Osteoblast (primary cell): Measurements from ENCODE around the gene CTPS2. TPM values are rescaled to one million over a fixed set of nuclear protein-coding genes. Genes with fewer than 3 reads are reported as not detected.
"Not testable (repeated sequence)": the region's sequence is repeated elsewhere in the genome, so short reads cannot be mapped to it uniquely, and the experiment has no call there.

Source experiments
- DNase-seq: peaks from one replicate; pipeline ENCODE4 v3.0.0; 2011; ENCODE audit warnings: low spot score, mixed read lengths; ENCODE audit not compliant: insufficient read length; ENCODE audit errors: missing footprints
- H2AFZ ChIP-seq: 2 replicates; pipeline ENCODE4 v1.6.0; 2011; ENCODE audit warnings: mild to moderate bottlenecking, low read length
- H3K27ac ChIP-seq: 2 replicates; pipeline ENCODE4 v1.5.1; 2011; ENCODE audit warnings: mild to moderate bottlenecking, low read depth, low read length, moderate library complexity
- H3K27me3 ChIP-seq: 2 replicates; pipeline ENCODE4 v1.6.0; 2012; ENCODE audit warnings: mild to moderate bottlenecking, control low read depth, inconsistent platforms, low read length, moderate library complexity; ENCODE audit not compliant: insufficient read depth
- H3K36me3 ChIP-seq: 2 replicates; pipeline ENCODE4 v1.5.1; 2011; ENCODE audit warnings: mild to moderate bottlenecking, low read length, control low read depth, moderate library complexity; ENCODE audit not compliant: insufficient read depth
- H3K4me1 ChIP-seq: 2 replicates; pipeline ENCODE4 v1.5.1; 2011; ENCODE audit warnings: mild to moderate bottlenecking, low read length, control low read depth, moderate library complexity; ENCODE audit not compliant: insufficient read depth
- H3K4me2 ChIP-seq: 2 replicates; pipeline ENCODE4 v1.6.0; 2011; ENCODE audit warnings: mild to moderate bottlenecking, low read length; ENCODE audit not compliant: insufficient read depth
- H3K4me3 ChIP-seq: fragments of 200-600 bp; sonication (generic); 3 replicates; pipeline ENCODE4 v1.5.1; 2012; ENCODE audit warnings: mild to moderate bottlenecking, low read length, inconsistent platforms; ENCODE audit not compliant: insufficient read depth
- H3K79me2 ChIP-seq: 2 replicates; pipeline ENCODE4 v1.6.0; 2012; ENCODE audit warnings: mild to moderate bottlenecking, low read length, control low read depth, inconsistent platforms; ENCODE audit not compliant: insufficient read depth
- H3K9me3 ChIP-seq: 2 replicates; pipeline ENCODE4 v1.5.1; 2011; ENCODE audit warnings: low read depth, low read length, control low read depth
- H4K20me1 ChIP-seq: 2 replicates; pipeline ENCODE4 v1.6.0; 2012; ENCODE audit warnings: mild to moderate bottlenecking, low read length, control low read depth; ENCODE audit not compliant: insufficient read depth
- CTCF ChIP-seq: IDR thresholded peaks from 2 replicates; pipeline ENCODE4 v1.5.1; 2011; ENCODE audit warnings: mild to moderate bottlenecking, low read depth, low read length, moderate library complexity; ENCODE audit errors: extremely low read depth
- total RNA-seq: library from RNA; depleted of rRNA; stranded (reverse); fragments of >200 nt; gene quantifications from 2 replicates; pipeline ENCODE4 v1.2.3, GENCODE V29; 2012

Gene CTPS2
- total RNA-seq, 1 donor, result 8.0 TPM

GRCh38 chrX:16635040-16635439, 77.4 kb downstream of the CTPS2 start:
- no peak for TF ChIP-seq CTCF

GRCh38 chrX:16633754-16634153, 78.7 kb downstream of the CTPS2 start:
- Histone ChIP-seq H3K4me2 (peak overlapping the region; percentile 43), H4K20me1 (no peaks in the 10 kb centered on the region)
- no peak for DNase-seq

More at GRCh38 chrX:16635040-16635439, 77.4 kb downstream of the CTPS2 start:
- Histone ChIP-seq H3K36me3 (no peaks in the 10 kb centered on the region), H2AFZ (no peak overlapping the region), H4K20me1 (no peaks in the 10 kb centered on the region), H3K27me3 (no peaks in the 10 kb centered on the region), H3K27ac (no peak overlapping the region), H3K9me3 (no peaks in the 10 kb centered on the region), H3K4me3 (no peak overlapping the region), H3K4me1 (peaks cover 10% of the 10 kb centered on the region), H3K79me2 (no peaks in the 10 kb centered on the region), H3K4me2 (no peak overlapping the region)
- no peak for DNase-seq

GRCh38 chrX:16629909-16630308, 82.6 kb downstream of the CTPS2 start:
- no peaks in the 10 kb centered on the region for H4K20me1 ChIP-seq
- H3K4me2 ChIP-seq, result no peak overlapping the region
- TF ChIP-seq CTCF, result no peak
- no peaks in the 10 kb centered on the region for H3K79me2 ChIP-seq
- H3K27ac ChIP-seq, result no peak overlapping the region
- DNase-seq, result no peak
- H3K4me3 ChIP-seq, result no peak overlapping the region
- no peaks in the 10 kb centered on the region for H3K27me3 ChIP-seq
- no peaks in the 10 kb centered on the region for H3K36me3 ChIP-seq
- H2AFZ ChIP-seq, result no peak overlapping the region
- H3K9me3 ChIP-seq, result no peaks in the 10 kb centered on the region
- peaks cover 16% of the 10 kb centered on the region for H3K4me1 ChIP-seq

More at GRCh38 chrX:16633754-16634153, 78.7 kb downstream of the CTPS2 start:
- Histone ChIP-seq H3K27ac (peak overlapping the region; percentile 71), H3K79me2 (no peaks in the 10 kb centered on the region), H3K4me1 (peaks cover 13% of the 10 kb centered on the region), H3K4me3 (no peak overlapping the region), H3K36me3 (no peaks in the 10 kb centered on the region), H3K9me3 (no peaks in the 10 kb centered on the region), H3K27me3 (no peaks in the 10 kb centered on the region), H2AFZ (peak overlapping the region; percentile 25)
- no peak for TF ChIP-seq CTCF

- Histone ChIP-seq H3K79me2 (no peaks in the 10 kb centered on the region), H3K27ac (peak overlapping the region; percentile 51)
Observed at GRCh38 chrX:16628946-16629595, 83.4 kb downstream of the CTPS2 start.

GRCh38 chrX:16628511-16628910, 84.0 kb downstream of the CTPS2 start:
- H3K79me2 ChIP-seq, H3K27me3 ChIP-seq, H3K4me2 ChIP-seq, H4K20me1 ChIP-seq, H3K4me3 ChIP-seq, H2AFZ ChIP-seq, H3K9me3 ChIP-seq, H3K36me3 ChIP-seq, H3K4me1 ChIP-seq: not testable (repeated sequence)
- peak; percentile 3 for DNase-seq
- H3K27ac ChIP-seq, result peak overlapping the region; percentile 51

More at GRCh38 chrX:16628946-16629595, 83.4 kb downstream of the CTPS2 start:
- no peaks in the 10 kb centered on the region for H3K9me3 ChIP-seq
- no peak overlapping the region for H2AFZ ChIP-seq
- H3K4me2 ChIP-seq, result no peak overlapping the region
- peaks cover 14% of the 10 kb centered on the region for H3K4me1 ChIP-seq
- H3K27me3 ChIP-seq, result no peaks in the 10 kb centered on the region
- no peak for DNase-seq
- H3K4me3 ChIP-seq, result no peak overlapping the region
- no peaks in the 10 kb centered on the region for H3K36me3 ChIP-seq
- no peak for TF ChIP-seq CTCF
- no peaks in the 10 kb centered on the region for H4K20me1 ChIP-seq
